HG03135 (cell line): Measurements from ENCODE around the gene PTK6.
"Not testable (repeated sequence)": the region's sequence is repeated elsewhere in the genome, so short reads cannot be mapped to it uniquely, and the experiment has no call there.

Experiments used
- ATAC-seq: cut with Tn5 transposase; IDR thresholded peaks from one replicate; pipeline ENCODE4 v1.9.1; 2021; ENCODE audit warnings: mild to moderate bottlenecking, moderate library complexity; ENCODE audit not compliant: unreplicated experiment

Gene PTK6

DNA sequence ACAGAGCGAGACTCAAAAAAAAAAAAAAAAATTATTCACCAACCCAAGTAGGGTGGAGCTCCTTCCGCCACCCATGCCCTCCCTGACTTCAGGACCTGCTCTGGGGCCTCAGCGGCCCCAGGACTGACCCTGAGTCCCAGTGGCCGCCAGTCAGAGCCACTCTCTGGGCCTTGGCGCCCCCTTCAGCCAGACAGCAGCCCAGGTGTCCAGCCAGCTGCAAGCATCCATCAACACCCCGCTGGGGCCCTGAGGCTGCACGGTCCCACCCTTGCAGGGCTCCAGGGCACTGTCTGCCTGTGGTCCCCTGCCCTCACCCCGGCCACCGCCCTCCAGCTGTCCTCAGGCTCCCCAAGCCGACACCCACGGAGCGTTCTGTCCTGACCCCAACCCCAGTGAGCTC, 53.3 kb downstream of the PTK6 start:
- no peak for ATAC-seq

DNA sequence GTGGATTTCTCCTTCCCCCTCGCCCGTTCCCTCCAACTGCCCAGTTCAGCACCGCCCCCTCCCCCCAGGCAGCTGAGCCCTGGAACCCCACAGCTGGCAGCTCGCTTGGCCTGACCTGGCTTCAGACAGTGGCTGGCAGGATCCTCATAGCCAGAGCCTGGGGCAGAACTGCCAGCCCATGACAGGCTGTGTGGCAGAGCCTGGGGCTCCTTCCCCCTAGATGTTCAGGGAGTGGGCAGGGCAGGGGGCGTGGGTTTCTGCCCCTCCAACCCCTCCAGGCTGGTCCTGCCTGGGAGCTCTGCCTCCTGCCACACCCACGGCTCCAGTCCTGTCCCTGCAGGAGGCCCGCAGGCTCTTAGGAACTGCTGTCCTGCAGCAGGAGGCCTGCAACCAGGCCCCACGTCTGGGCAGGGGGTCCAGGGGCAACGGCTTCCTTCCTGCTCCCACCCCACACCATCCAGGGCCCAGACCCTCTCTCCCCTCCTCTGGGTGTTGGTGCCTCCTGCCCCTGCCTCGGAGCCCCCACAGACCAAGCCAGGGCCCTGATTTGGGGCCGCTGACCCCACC, 55.1 kb downstream of the PTK6 start:
- ATAC-seq = no peak

DNA sequence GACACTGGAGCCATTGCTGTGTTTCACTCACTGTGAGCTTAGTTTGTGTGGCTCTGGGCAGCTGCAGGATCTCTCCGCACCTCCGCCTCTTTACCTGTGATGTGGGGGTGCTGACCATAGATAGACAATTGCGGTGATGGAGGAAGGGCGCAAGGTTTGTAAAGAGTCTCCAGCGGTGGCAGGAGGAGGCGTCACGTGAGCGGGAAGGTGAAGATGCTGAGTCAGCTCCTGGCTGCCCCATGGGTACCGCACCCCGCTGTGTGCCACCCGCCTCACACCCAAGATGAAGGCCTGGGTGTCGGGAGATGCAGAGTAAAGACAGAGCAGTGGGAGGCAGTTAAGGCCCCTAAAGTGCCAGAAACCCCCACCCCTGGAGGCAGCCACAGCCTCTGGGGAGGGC, 55.7 kb downstream of the PTK6 start:
- no peak for ATAC-seq

DNA sequence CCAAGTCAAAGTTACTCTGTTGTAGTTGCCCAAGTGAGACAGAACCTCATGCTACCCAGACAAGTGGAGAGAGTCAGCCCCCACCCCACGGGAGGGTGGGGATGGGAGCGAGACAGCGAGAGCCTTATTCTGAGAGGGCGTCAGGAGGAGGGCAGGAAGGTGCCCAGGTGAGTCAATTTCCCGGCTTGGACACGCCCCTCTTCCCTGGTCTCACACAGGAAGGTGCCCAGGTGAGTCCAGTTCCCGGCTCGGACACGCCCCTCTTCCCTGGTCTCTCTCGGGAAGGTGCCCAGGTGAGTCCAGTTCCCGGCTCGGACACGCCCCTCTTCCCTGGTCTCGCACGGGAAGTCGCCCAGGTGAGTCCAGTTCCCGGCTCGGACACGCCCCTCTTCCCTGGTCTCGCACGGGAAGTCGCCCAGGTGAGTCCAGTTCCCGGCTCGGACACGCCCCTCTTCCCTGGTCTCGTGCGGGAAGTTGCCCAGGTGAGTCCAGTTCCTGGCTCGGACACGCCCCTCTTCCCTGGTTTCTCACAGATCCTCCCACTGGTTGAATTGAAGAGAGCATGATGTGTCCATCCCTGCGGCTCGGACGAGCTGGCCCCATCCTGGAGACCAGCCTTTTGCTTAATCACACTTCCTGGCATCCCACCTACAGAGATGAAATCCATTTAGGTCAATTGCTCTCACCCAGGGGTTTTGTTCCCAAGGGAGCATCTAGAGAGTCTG, 57.3 kb downstream of the PTK6 start:
- ATAC-seq = not testable (repeated sequence)

DNA sequence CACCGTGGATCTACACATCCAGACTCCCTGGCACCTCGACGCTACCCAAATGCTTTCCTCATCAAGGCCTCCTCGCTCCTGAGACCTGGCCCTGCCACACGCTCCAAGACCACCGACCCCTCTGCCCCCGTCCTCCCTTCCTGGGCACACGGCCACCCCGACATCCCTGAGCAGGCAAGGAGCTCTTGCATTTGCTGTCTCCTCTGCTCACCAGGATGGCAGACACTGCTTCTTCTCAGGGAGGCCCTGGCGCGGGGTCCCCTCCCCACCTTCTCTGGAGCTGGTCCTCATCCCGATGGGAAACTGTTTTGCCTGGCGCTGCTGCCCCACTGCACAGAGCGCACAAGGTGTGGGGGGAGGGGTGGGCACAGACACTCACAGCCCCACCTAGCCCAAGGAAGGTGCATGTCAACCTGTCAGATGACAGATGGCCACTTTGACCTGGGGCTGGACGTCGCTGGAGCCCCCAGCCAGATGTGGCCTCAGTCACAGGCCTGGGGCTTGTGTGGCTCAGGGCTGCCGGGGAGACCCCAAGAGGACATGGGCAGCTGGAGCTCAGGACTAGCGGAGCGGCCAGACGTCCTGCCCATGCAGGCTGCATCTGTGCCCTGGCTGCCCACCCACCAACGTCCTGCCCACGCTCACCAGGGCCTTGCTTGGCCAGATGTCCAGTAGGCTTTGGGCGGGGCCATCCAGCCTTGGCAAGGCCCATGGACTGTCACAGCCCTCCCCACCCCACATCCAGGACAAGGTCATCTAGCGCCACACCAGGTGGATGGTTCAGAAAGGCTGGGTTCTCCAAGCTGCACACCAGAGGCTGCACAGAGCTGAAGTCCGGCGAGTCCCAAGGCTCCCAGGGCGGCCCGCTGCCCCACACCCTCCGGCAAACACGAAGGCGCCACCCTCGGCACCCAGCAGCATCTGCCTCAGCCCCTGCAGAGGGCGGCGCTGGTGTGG, 58.6 kb downstream of the PTK6 start:
- ATAC-seq = no peak
